Fibroblast of peridontal ligament (primary cell): ENCODE data around the gene LBP.
"Not testable (repeated sequence)": the region's sequence is repeated elsewhere in the genome, so short reads cannot be mapped to it uniquely, and the experiment has no call there.

Source experiments
- DNase-seq: peaks from one replicate; pipeline ENCODE4 v3.0.0-alpha.2; 2010; ENCODE audit errors: extremely low read depth

The LBP gene

DNA sequence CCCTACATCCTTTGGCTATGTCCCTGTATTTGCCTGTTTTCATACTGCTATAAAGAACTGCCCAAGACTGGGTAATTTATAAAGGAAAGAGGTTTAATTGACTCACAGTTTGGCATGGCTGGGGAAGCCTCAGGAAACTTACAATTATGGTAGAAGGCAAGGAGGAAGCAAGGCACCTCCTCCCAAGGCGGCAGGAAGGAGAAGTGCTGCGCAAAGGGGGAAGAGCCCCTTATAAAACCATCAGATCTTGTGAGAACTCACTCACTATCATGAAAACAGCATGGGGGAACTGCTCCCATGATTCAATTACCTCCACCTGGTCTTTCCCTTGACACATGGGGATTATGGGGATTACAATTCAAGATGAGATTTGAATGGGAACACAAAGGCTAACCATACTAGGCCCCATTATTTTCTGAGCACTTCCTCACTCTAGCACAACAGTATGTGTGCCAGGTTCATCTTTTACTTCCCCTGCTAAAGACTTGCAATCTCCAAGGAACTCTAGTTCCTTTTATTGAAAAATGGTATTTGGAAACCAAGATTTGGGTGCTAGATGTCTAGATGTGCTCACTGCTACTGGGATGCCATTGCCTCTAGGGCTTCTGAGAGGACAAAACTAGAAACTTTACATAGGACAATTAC is 49.6 kb downstream of the LBP start:
- not testable (repeated sequence) for DNase-seq

- no peak for DNase-seq
Observed at GRCh38 chr20:38402089-38402488, 55.8 kb downstream of the LBP start.

- no peak for DNase-seq
Observed at GRCh38 chr20:38402816-38403215, 56.5 kb downstream of the LBP start.

GRCh38 chr20:38404016-38404415 is 57.7 kb downstream of the LBP start:
- no peak for DNase-seq

DNA sequence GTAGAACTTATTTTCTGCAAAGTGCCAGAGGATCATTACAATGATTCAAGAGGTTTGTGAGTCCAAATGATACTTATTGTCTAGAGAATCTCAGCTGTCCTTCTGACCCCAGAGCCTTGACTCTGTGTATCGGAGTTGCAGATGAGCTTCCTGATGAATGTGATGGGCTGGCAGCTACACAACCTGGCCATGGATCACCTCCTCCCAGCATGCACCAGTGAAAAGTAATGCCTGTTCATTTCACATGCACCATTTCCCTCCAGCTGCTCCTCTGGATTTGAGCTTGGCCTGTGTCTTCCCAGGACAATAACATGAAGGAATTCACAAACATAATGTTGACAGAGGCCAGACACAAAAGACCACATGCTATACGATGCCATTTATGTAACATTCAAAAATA is 58.9 kb downstream of the LBP start:
- no peak for DNase-seq

- DNase-seq, result no peak
Observed at GRCh38 chr20:38406476-38406875, 60.2 kb downstream of the LBP start.

DNA sequence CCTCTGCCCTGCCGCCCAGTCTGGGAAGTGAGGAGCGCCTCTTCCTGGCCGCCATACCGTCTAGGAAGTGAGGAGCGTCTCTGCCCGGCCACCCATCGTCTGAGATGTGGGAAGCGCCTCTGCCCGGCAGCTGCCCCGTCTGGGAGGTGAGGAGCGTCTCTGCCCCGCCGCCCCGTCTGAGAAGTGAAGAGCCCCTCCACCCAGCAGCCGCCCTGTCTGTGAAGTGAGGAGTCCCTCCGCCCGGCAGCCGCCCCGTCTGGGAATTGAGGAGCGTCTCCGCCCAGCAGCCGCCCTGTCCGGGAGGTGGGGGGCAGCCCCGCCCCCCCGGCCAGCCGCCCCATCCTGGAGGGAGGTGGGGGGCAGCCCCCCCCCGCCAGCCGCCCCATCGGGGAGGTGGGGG is 61.0 kb downstream of the LBP start:
- DNase-seq, result no peak

- DNase-seq, result not testable (repeated sequence)
Observed at GRCh38 chr20:38407822-38408221, 61.5 kb downstream of the LBP start.

GRCh38 chr20:38412877-38413577 is 66.7 kb downstream of the LBP start:
- peak; percentile 70 for DNase-seq

DNA sequence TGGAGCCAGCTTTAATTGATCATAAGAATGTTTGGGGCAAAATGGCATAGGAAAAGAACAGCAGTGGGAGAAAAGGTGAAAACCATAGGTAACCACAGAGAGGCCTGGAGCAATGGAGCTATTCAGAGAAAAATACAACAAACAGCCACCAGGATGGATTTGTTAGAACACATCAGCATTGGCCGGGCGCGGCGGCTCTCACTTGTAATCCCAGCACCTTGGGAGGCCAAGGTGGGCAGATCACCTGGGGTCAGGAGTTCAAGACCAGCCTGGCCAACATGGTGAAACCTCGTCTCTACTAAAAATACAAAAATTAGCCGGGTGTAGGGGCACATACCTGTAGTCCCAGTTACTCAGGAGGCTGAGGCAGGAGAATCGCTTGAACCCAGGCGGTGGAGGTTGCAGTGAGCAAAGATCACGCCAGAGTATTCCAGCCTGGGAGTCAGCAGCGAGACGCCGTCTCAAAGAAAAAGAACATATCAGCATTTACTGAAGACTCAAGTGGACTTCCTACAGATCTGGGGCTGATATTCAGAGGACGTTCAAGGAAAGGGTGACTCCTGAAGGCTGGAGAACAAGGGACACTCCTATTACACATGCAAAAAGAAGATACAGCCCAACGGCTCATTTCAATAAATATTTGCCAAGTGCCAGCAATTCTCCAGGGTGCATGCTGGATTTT is 68.6 kb downstream of the LBP start:
- no peak for DNase-seq

DNA sequence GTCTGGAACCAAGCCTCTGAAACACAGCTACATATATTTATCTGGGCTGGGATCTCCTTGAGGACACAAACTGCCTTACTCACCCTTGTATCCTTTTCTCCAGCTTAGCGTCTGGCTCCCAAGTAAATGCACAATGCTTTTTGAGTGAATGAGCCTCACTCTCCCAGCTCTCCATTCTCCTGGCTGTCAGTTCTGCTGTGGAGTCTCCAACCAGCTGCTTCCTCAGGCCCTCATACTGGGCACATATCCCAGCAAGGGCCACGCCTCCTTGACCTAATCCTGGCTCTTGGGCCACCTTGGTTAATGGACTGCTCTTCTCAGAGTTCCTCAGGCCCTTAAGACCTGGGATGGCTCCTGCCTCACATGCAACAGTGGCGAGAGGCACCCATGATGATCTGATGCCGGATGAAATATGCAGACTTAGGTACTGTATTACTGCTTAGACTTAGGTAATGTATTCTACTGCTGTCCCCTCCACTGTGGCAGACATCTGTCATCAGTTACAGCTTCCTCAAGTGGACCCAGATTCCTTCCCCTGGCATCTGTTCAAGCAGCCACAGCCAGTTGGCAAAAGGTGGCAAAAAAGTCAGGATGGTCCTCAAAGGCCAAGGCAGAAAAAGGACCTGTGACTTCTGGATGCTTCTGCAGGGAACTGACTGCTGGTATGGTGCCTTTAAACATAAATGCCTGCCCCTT is 72.4 kb downstream of the LBP start:
- DNase-seq, result peak; percentile 53

- DNase-seq, result no peak
Observed at GRCh38 chr20:38420388-38421085, 74.3 kb downstream of the LBP start.

GRCh38 chr20:38421915-38422314 is 75.6 kb downstream of the LBP start:
- DNase-seq, result no peak

DNA sequence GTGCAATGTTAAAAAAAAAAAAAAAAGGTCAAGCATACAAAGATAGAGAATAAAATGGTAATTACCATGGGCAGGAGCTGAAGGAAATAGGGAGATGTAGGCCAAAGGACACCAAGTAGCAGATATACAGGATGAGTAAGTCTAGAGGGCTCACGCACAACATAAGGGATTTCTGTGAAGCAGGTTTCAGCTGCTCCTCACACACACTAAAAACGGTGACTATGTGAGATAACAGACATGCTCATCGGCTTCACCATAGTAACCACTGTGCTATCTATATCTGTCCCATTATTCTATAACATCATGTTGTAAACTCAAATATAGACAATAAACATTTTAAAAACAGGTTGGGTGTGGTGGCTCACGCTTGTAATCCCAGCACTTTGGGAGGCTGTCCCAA is 77.3 kb downstream of the LBP start:
- DNase-seq, result no peak

DNA sequence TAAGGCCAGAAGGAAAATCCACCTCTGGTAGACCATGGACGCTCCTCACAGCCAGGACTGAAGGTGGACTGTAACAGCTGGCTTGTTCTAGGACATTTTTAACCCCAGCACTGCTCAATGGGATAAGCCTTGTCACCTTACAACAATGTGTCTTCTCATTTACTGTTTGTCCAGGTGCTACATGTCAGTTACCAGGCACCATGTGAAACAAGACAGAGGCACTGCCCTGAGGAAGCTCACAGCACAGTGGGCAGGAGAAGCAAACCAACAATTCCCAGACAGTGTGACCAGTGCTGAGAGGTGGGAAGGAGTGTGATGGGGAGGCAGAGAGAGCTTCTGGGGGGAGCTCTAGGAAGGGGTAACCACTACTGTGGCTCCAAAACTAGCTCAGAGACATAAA is 78.1 kb downstream of the LBP start:
- no peak for DNase-seq

DNA sequence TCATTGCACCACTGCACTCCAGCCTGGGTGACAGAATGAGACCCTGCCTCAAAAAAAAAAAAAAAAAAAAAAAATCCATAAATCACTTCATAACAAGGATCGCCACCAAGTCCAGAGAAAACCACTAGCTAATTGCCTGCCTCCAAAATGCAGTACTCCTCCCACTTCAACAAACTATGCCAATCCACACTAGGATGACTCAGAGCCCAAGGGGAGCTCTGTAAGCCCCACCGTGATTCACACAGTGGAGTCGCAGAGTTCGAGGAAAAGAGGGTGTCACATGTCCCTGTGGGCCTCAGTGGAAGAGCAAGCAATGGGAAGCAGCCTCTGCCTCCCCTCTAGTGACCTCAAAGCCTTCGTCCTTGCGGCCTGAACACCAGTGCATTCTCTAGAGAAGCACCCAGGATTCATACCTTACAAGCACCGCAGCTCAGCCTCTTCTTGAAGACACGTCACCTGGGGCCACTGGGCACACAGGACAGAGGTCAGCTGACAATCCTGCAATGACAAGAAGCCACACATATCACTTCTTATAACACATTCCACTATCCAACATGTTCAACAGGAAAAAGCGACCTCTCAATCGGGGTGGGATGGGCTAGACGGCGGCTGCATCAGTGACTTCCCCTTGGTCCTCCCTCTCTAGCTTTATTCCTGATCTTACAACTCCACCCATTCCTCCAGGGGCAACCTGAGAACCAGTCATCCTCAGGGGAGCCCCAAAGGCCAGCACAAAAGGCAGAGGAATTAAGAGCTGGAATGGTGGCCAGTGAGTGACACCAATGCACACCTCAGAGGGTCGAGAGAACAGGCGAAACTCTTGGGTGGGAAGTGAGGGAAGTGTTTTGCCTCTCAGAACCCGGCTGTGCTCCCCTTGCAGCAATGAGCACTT is 80.0 kb downstream of the LBP start:
- peak; percentile 89 for DNase-seq
